ENCODE data around the gene SCAMP1. TPM values are rescaled to one million over a fixed set of nuclear protein-coding genes. Genes with fewer than 3 reads are reported as not detected.
"Not testable (repeated sequence)": the region's sequence is repeated elsewhere in the genome, so short reads cannot be mapped to it uniquely, and the experiment has no call there.

The SCAMP1 gene
- total and polyA plus RNA-seq, 10 donors = 3.7 to 28.2 (median 21.7) TPM

GRCh38 chr5:78433972-78434371, 73.6 kb downstream of the SCAMP1 start:
- Histone ChIP-seq H3K36me3 (peaks cover 0 to 56% (median 0%) of the 10 kb centered on the region in 6 donors), H3K4me1 (no peaks in the 10 kb centered on the region), H3K27ac (no peak overlapping the region), H3K27me3 (replicated peaks in 1 of 7) (no peaks in the 10 kb centered on the region), H3K9me3 (peaks cover 0 to 13% (median 0%) of the 10 kb centered on the region in 8 donors), H3K4me3 (no peak overlapping the region)
- TF ChIP-seq, protein P1, sequence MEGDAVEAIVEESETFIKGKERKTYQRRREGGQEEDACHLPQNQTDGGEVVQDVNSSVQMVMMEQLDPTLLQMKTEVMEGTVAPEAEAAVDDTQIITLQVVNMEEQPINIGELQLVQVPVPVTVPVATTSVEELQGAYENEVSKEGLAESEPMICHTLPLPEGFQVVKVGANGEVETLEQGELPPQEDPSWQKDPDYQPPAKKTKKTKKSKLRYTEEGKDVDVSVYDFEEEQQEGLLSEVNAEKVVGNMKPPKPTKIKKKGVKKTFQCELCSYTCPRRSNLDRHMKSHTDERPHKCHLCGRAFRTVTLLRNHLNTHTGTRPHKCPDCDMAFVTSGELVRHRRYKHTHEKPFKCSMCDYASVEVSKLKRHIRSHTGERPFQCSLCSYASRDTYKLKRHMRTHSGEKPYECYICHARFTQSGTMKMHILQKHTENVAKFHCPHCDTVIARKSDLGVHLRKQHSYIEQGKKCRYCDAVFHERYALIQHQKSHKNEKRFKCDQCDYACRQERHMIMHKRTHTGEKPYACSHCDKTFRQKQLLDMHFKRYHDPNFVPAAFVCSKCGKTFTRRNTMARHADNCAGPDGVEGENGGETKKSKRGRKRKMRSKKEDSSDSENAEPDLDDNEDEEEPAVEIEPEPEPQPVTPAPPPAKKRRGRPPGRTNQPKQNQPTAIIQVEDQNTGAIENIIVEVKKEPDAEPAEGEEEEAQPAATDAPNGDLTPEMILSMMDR (IDR thresholded peaks at IDR 0.05 in 8 of 11, conservative IDR thresholded peaks at IDR 0.05 in 3 of 11) = no peak
- TF ChIP-seq POLR2AphosphoS5 (IDR thresholded peaks at IDR 0.05) (no peak), POLR2A (IDR thresholded peaks at IDR 0.05) (no peak)
- no peak for DNase-seq
- intact Hi-C loops (cut with DNase I; ENCODE audit: low total_unique reads) = no loop called here

- H3K36me3 ChIP-seq = peaks cover 0 to 33% (median 5%) of the 10 kb centered on the region in 6 donors
- 68 to 100% (median 94%) methylated on average over 1 to 3 of the region's 3 CpGs for WGBS, 5 donors
- H3K9me3 ChIP-seq = peaks cover 0 to 15% (median 3%) of the 10 kb centered on the region in 8 donors
- intact Hi-C loops (cut with DNase I; ENCODE audit: low total_unique reads) = no loop called here
- TF ChIP-seq POLR2A (IDR thresholded peaks at IDR 0.05) (no peak), POLR2AphosphoS5 (IDR thresholded peaks at IDR 0.05) (no peak)
- TF ChIP-seq, protein P1 (IDR thresholded peaks at IDR 0.05 in 8 of 11, conservative IDR thresholded peaks at IDR 0.05 in 3 of 11) = no peak
- H3K27me3 ChIP-seq (replicated peaks in 1 of 7) = no peaks in the 10 kb centered on the region
- no peaks in the 10 kb centered on the region for H3K4me1 ChIP-seq
- no peak overlapping the region for H3K4me3 ChIP-seq
- no peak overlapping the region for H3K27ac ChIP-seq
- DNase-seq = no peak
These were observed 87.5 kb downstream of the SCAMP1 start for GRCh38 chr5:78447775-78448424.

DNA sequence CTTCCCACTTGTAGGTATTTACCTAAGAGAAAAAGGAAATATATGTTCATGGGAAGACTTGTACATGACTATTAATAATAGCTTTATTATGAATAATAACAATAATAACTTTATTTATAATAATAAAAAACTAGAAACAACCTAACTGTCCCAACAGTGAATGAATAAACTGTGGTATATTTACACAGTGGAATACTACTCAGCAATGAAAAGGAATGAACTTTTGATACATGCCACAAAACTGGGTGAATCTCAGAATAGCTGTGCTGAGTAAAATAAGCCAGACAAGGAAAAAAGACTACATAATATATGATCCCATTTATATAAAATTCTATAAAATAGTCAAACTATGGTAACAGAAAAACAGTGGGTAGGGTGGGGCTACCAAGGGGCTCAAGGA, 88.7 kb downstream of the SCAMP1 start:
- Histone ChIP-seq H3K4me3 (no peak overlapping the region), H3K27me3 (replicated peaks in 1 of 7) (no peaks in the 10 kb centered on the region), H3K36me3 (peaks cover 0 to 29% (median 5%) of the 10 kb centered on the region in 6 donors), H3K4me1 (no peaks in the 10 kb centered on the region), H3K27ac (no peak overlapping the region), H3K9me3 (peaks cover 0 to 15% (median 3%) of the 10 kb centered on the region in 8 donors)
- no peak for DNase-seq
- no peak for TF ChIP-seq POLR2A (IDR thresholded peaks at IDR 0.05)
- TF ChIP-seq, protein P1 (IDR thresholded peaks at IDR 0.05 in 8 of 11, conservative IDR thresholded peaks at IDR 0.05 in 3 of 11) = no peak
- TF ChIP-seq POLR2AphosphoS5 (IDR thresholded peaks at IDR 0.05) = no peak
- intact Hi-C loops (cut with DNase I; ENCODE audit: low total_unique reads) = no loop called here

GRCh38 chr5:78457507-78457906, 97.1 kb downstream of the SCAMP1 start:
- H3K4me3 ChIP-seq; DNase-seq; H3K4me1 ChIP-seq; H3K27ac ChIP-seq; intact Hi-C loops (cut with DNase I; ENCODE audit: low total_unique reads); H3K27me3 ChIP-seq (replicated peaks in 1 of 7); H3K9me3 ChIP-seq: not testable (repeated sequence)
- WGBS, 5 donors = 87 to 100% (median 93%) methylated on average over 3 to 14 of the region's 14 CpGs
- peaks cover 0 to 34% (median 0%) of the 10 kb centered on the region in 6 donors for H3K36me3 ChIP-seq

Measured in spleen (tissue), 11 donors.